ENCODE data around the gene ARL14EPL. TPM values are rescaled to one million over a fixed set of nuclear protein-coding genes. Genes with fewer than 3 reads are reported as not detected.

The ARL14EPL gene
- total and polyA plus RNA-seq, 2 experiments from 2014 or later = not detected

GRCh38 chr5:116097301-116097700, 65.0 kb downstream of the ARL14EPL start:
- no peak for ATAC-seq
- H3K27ac Mint-ChIP-seq = no peak overlapping the region
- Histone ChIP-seq H3K4me3 (no peak overlapping the region), H3K79me2 (replicated peaks; ENCODE audit: insufficient read depth) (peaks cover 10% of the 10 kb centered on the region; the same call in 1 of the 2 replicates), H3K4me1 (ENCODE audit: insufficient read depth) (no peaks in the 10 kb centered on the region), H3K36me3 (ENCODE audit: insufficient read depth) (peaks cover 20% of the 10 kb centered on the region; the same call in 1 of the 2 replicates), H3K27ac (ENCODE audit: low read depth) (no peak overlapping the region), H3K4me2 (no peak overlapping the region), H2AFZ (no peak overlapping the region), H3K9me2 (ENCODE audit: insufficient read depth) (no peaks in the 10 kb centered on the region), H3F3A (replicated peaks; ENCODE audit: low read depth) (no peaks in the 10 kb centered on the region), H4K20me1 (replicated peaks; ENCODE audit: insufficient read depth) (no peaks in the 10 kb centered on the region), H3K27me3 (ENCODE audit: insufficient read depth) (no peaks in the 10 kb centered on the region)
- no peak overlapping the region for H3K4me3 Mint-ChIP-seq
- H3K9me3 Mint-ChIP-seq = no peaks in the 10 kb centered on the region
- peaks cover 56% of the 10 kb centered on the region for H3K36me3 Mint-ChIP-seq (ENCODE audit: low read depth)
- TF ChIP-seq ZNF331 (CRISPR knock-in tag; IDR thresholded peaks at IDR 0.05; ENCODE audit: low read depth) = no peak
- TF ChIP-seq NANOG (IDR thresholded peaks at IDR 0.05; ENCODE audit: borderline replicate concordance) = no peak
- no peak for TF ChIP-seq EZH2phosphoT487 (IDR thresholded peaks at IDR 0.05; ENCODE audit: unreplicated experiment)
- no peak for TF ChIP-seq ETS1 (IDR thresholded peaks at IDR 0.05)
- TF ChIP-seq STAT1 (IDR thresholded peaks at IDR 0.05; ENCODE audit: unreplicated experiment) = no peak
- no peak for TF ChIP-seq JUNB (IDR thresholded peaks at IDR 0.05; ENCODE audit: unreplicated experiment)
- TF ChIP-seq, protein P1, sequence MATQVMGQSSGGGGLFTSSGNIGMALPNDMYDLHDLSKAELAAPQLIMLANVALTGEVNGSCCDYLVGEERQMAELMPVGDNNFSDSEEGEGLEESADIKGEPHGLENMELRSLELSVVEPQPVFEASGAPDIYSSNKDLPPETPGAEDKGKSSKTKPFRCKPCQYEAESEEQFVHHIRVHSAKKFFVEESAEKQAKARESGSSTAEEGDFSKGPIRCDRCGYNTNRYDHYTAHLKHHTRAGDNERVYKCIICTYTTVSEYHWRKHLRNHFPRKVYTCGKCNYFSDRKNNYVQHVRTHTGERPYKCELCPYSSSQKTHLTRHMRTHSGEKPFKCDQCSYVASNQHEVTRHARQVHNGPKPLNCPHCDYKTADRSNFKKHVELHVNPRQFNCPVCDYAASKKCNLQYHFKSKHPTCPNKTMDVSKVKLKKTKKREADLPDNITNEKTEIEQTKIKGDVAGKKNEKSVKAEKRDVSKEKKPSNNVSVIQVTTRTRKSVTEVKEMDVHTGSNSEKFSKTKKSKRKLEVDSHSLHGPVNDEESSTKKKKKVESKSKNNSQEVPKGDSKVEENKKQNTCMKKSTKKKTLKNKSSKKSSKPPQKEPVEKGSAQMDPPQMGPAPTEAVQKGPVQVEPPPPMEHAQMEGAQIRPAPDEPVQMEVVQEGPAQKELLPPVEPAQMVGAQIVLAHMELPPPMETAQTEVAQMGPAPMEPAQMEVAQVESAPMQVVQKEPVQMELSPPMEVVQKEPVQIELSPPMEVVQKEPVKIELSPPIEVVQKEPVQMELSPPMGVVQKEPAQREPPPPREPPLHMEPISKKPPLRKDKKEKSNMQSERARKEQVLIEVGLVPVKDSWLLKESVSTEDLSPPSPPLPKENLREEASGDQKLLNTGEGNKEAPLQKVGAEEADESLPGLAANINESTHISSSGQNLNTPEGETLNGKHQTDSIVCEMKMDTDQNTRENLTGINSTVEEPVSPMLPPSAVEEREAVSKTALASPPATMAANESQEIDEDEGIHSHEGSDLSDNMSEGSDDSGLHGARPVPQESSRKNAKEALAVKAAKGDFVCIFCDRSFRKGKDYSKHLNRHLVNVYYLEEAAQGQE (IDR thresholded peaks at IDR 0.05; ENCODE audit: unreplicated experiment) = no peak
- no peak for TF ChIP-seq POLR2AphosphoS5 (IDR thresholded peaks at IDR 0.05; ENCODE audit: low read depth)
- TF ChIP-seq ZNF114 (CRISPR knock-in tag; IDR thresholded peaks at IDR 0.05) = no peak
- TF ChIP-seq, protein P2, sequence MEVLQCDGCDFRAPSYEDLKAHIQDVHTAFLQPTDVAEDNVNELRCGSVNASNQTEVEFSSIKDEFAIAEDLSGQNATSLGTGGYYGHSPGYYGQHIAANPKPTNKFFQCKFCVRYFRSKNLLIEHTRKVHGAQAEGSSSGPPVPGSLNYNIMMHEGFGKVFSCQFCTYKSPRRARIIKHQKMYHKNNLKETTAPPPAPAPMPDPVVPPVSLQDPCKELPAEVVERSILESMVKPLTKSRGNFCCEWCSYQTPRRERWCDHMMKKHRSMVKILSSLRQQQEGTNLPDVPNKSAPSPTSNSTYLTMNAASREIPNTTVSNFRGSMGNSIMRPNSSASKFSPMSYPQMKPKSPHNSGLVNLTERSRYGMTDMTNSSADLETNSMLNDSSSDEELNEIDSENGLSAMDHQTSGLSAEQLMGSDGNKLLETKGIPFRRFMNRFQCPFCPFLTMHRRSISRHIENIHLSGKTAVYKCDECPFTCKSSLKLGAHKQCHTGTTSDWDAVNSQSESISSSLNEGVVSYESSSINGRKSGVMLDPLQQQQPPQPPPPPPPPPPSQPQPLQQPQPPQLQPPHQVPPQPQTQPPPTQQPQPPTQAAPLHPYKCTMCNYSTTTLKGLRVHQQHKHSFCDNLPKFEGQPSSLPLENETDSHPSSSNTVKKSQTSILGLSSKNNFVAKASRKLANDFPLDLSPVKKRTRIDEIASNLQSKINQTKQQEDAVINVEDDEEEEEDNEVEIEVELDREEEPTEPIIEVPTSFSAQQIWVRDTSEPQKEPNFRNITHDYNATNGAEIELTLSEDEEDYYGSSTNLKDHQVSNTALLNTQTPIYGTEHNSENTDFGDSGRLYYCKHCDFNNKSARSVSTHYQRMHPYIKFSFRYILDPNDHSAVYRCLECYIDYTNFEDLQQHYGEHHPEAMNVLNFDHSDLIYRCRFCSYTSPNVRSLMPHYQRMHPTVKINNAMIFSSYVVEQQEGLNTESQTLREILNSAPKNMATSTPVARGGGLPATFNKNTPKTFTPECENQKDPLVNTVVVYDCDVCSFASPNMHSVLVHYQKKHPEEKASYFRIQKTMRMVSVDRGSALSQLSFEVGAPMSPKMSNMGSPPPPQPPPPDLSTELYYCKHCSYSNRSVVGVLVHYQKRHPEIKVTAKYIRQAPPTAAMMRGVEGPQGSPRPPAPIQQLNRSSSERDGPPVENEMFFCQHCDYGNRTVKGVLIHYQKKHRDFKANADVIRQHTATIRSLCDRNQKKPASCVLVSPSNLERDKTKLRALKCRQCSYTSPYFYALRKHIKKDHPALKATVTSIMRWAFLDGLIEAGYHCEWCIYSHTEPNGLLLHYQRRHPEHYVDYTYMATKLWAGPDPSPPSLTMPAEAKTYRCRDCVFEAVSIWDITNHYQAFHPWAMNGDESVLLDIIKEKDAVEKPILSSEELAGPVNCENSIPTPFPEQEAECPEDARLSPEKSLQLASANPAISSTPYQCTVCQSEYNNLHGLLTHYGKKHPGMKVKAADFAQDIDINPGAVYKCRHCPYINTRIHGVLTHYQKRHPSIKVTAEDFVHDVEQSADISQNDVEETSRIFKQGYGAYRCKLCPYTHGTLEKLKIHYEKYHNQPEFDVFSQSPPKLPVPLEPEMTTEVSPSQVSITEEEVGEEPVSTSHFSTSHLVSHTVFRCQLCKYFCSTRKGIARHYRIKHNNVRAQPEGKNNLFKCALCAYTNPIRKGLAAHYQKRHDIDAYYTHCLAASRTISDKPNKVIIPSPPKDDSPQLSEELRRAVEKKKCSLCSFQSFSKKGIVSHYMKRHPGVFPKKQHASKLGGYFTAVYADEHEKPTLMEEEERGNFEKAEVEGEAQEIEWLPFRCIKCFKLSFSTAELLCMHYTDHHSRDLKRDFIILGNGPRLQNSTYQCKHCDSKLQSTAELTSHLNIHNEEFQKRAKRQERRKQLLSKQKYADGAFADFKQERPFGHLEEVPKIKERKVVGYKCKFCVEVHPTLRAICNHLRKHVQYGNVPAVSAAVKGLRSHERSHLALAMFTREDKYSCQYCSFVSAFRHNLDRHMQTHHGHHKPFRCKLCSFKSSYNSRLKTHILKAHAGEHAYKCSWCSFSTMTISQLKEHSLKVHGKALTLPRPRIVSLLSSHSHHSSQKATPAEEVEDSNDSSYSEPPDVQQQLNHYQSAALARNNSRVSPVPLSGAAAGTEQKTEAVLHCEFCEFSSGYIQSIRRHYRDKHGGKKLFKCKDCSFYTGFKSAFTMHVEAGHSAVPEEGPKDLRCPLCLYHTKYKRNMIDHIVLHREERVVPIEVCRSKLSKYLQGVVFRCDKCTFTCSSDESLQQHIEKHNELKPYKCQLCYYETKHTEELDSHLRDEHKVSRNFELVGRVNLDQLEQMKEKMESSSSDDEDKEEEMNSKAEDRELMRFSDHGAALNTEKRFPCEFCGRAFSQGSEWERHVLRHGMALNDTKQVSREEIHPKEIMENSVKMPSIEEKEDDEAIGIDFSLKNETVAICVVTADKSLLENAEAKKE (CRISPR knock-in tag; IDR thresholded peaks at IDR 0.05) = no peak
- TF ChIP-seq EZH2 (IDR thresholded peaks at IDR 0.05; ENCODE audit: low read depth, unreplicated experiment) = no peak
- TF ChIP-seq CREB1 (CRISPR knock-in tag; IDR thresholded peaks at IDR 0.05; ENCODE audit: low read depth) = no peak
- TF ChIP-seq, protein P3, sequence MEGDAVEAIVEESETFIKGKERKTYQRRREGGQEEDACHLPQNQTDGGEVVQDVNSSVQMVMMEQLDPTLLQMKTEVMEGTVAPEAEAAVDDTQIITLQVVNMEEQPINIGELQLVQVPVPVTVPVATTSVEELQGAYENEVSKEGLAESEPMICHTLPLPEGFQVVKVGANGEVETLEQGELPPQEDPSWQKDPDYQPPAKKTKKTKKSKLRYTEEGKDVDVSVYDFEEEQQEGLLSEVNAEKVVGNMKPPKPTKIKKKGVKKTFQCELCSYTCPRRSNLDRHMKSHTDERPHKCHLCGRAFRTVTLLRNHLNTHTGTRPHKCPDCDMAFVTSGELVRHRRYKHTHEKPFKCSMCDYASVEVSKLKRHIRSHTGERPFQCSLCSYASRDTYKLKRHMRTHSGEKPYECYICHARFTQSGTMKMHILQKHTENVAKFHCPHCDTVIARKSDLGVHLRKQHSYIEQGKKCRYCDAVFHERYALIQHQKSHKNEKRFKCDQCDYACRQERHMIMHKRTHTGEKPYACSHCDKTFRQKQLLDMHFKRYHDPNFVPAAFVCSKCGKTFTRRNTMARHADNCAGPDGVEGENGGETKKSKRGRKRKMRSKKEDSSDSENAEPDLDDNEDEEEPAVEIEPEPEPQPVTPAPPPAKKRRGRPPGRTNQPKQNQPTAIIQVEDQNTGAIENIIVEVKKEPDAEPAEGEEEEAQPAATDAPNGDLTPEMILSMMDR (conservative IDR thresholded peaks at IDR 0.05; ENCODE audit: low read depth in 2 of 2) = no peak
- DNase-seq (ENCODE audit: low spot score) = no peak
- peaks cover 3% of the 10 kb centered on the region; the same call in 1 of the 3 replicates for H3K4me1 Mint-ChIP-seq
- no peaks in the 10 kb centered on the region for H3K27me3 Mint-ChIP-seq (ENCODE audit: insufficient read depth, low read depth, poor library complexity)
